Astrocyte of the spinal cord (primary cell): ENCODE data around the gene MCOLN2.

ENCODE experiments used
- DNase-seq: peaks from one replicate; pipeline ENCODE4 v3.0.0; 2011; ENCODE audit warnings: low read depth, low spot score
- H3K4me3 ChIP-seq: 2 replicates; pipeline ENCODE4 v1.5.1; 2011; ENCODE audit warnings: low read depth, mild to moderate bottlenecking, low read length, moderate library complexity
- in situ Hi-C: cut with HindIII; loops from 2 replicates; pipeline ENCODE4 v1.10.0; 2017; ENCODE audit warnings: low sequenced_read_pairs
- TF ChIP-seq, protein P1 (sequence below): IDR thresholded peaks from 2 replicates; pipeline ENCODE4 v1.5.1; 2012; ENCODE audit warnings: low read depth, mild to moderate bottlenecking, low read length, inconsistent platforms

MCOLN2 gene

DNA sequence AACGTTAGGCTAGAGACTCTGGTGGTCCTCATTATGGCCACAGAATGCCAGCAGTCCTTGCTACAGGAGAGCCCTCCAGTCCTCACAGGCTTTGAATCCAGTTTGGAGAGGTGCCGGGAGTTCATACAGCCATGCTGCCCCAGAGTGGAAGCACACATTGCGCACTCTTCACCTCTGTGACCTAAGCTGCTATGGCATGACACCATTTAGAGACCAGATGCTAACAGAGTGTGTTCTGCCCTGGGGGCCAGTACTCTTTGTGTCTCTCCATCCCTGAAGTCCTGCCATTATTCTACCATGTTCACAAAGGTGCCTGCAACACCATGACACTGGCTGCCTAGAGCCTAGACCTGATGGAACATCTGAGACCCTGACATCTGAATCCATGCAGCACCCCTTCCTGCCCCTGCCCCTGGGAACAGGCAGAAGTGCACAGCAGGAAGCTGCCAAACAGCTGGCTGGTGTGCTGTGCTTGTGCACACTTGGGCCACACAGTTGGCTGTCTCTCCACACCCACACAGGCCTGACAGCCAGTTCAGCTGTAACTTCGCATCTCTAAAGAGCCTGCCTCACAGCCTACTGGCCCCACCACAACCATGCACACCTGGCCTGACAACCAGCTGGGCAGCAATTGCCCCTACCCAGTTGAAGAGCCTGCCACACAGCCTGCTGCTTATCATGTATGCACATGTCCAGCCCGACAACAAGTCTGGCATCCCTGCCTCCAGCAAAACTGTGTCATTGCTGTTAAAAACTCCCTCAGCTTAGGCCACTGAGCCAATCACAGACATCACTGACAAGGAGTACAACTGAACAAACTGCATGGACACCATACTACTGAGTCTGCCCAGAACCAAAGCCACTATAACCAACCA is 49.1 kb downstream of the MCOLN2 start:
- TF ChIP-seq, protein P1, sequence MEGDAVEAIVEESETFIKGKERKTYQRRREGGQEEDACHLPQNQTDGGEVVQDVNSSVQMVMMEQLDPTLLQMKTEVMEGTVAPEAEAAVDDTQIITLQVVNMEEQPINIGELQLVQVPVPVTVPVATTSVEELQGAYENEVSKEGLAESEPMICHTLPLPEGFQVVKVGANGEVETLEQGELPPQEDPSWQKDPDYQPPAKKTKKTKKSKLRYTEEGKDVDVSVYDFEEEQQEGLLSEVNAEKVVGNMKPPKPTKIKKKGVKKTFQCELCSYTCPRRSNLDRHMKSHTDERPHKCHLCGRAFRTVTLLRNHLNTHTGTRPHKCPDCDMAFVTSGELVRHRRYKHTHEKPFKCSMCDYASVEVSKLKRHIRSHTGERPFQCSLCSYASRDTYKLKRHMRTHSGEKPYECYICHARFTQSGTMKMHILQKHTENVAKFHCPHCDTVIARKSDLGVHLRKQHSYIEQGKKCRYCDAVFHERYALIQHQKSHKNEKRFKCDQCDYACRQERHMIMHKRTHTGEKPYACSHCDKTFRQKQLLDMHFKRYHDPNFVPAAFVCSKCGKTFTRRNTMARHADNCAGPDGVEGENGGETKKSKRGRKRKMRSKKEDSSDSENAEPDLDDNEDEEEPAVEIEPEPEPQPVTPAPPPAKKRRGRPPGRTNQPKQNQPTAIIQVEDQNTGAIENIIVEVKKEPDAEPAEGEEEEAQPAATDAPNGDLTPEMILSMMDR = no peak
- in situ Hi-C loops = no loop called here
- no peak overlapping the region for H3K4me3 ChIP-seq
- DNase-seq = no peak

DNA sequence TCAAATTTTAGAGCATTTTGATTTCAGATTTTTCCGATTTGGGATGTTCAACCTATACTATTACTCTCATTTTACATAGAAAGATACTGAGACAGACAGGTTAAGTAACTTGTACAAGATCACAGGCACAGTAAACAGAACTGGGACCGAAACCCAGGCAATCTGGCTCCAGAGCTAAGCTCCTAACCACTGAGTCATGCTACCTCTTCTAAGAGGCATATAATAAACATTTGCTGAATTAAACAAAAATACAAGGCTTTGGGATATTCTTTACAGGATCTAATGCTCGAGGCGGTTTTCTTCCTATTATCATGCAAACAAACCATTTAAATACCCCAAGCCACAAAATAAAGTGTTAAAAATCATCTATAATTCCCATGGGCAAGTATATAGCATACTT is 50.3 kb downstream of the MCOLN2 start:
- TF ChIP-seq, protein P1 = no peak
- peak; percentile 16 for DNase-seq
- in situ Hi-C loops = no loop called here
- H3K4me3 ChIP-seq = no peak overlapping the region

DNA sequence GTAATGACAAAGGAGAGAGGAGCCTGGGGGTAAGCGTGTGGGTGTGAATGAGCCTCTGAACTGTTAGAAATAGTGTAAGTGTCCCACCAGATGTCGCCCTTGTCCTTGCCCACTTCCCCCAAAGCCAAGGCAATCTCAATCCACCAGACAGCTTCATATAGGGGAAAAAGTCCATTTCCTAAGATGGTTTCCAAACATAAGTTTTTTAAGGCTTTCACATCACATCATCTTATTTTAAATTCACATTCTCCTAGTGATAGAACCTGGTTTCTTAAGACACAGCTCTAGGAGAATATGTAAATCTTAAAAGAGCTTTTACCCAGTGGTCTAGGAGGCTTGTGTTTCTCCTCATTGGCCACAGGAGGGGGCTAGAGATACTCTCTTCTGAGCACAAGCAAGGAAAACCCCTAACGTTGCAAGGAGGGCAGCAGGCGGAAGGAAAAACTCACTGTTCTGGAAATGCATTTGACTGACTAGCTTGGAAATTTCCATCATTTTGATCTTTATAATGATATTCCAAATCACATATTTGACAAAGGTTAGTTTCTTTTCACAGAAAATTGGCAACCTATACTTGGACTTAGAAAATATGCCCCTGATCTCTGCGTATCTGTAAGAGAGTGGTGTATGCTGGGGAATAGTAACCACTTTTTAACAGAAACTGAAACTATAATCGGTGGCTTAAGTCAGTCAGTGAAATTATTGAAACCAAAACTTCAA is 52.0 kb downstream of the MCOLN2 start:
- TF ChIP-seq, protein P1 = peak; percentile 73
- H3K4me3 ChIP-seq = peak overlapping the region; percentile 23
- in situ Hi-C loops = no loop called here
- DNase-seq = peak; percentile 96

DNA sequence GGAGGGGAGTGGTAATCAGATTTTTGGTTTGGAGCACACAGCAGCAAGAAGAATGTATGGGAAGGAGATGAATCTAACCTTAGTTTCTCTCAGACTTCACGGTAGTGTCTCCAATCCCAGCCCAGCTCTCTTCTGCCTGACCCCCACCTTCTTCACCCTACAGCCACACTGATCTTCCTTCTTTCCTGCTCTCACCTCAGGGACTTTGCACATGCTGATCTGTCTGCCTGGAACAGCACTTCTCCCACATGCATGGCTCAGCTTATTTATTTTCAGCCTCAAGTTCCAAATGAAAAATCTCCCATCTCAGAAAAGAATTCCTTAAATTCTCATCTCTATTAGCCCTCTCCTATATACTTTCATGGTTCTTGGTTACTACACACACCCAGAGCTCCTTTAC is 55.1 kb downstream of the MCOLN2 start:
- H3K4me3 ChIP-seq = no peak overlapping the region
- TF ChIP-seq, protein P1 = no peak
- no peak for DNase-seq
- in situ Hi-C loops = no loop called here

DNA sequence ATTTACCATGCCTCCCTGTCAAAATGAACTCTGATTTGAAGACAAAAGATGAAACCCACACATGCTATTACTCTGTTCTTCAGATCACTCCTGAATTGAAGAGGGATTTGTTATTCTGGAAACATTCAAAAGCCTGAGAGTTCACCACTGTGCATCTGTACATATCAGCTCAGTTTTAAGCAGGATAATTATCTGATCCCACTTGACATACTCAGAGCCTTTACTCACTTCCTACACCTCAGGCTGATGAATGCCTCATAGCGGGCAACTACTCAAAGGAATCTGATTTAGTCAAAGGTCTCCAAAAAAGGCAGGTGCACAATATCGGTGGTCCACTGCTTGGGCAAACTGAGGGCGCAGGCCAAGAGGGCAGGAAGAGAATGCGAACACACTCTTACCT is 56.4 kb downstream of the MCOLN2 start:
- DNase-seq = no peak
- in situ Hi-C loops = no loop called here
- TF ChIP-seq, protein P1 = no peak
- H3K4me3 ChIP-seq = no peak overlapping the region

DNA sequence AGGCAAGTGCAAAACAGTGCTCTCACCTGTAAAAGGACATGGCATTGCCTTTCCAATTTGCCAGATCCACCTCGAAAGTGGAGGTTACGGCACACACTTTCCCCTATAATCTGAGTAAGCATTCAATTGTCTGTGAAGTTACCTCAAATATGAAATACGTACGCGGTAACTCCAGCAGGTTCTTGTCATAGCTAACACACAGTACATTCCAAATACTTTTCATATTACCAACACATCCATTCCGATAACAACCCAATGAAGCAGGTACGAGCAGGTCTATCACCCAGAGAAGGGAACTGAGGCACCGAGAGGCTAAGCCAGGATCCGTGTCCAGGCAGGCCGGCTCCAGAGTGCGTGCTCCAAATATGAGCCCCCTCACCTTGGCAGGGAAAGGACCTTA is 57.2 kb downstream of the MCOLN2 start:
- no peak overlapping the region for H3K4me3 ChIP-seq
- TF ChIP-seq, protein P1 = no peak
- in situ Hi-C loops = no loop called here
- no peak for DNase-seq
